HG03521 (cell line): ENCODE data around the gene PARP1.

Source experiments
- ATAC-seq: cut with Tn5 transposase; IDR thresholded peaks from one replicate; pipeline ENCODE4 v1.9.1; 2021; ENCODE audit warnings: mild to moderate bottlenecking, moderate library complexity; ENCODE audit not compliant: unreplicated experiment

The PARP1 gene

GRCh38 chr1:226407199-226407496 lies 745 bp downstream of the PARP1 start:
- peak; percentile 4 for ATAC-seq

GRCh38 chr1:226406401-226406881 lies 1.5 kb downstream of the PARP1 start:
- ATAC-seq = no peak

- ATAC-seq = no peak
Observed at GRCh38 chr1:226405411-226405988, 2.4 kb downstream of the PARP1 start.

- no peak for ATAC-seq
Observed at GRCh38 chr1:226404904-226405222, 3.0 kb downstream of the PARP1 start.

GRCh38 chr1:226404063-226404903 lies 3.6 kb downstream of the PARP1 start:
- no peak for ATAC-seq

GRCh38 chr1:226403201-226404034 lies 4.5 kb downstream of the PARP1 start:
- no peak for ATAC-seq

GRCh38 chr1:226402739-226403165 lies 5.1 kb downstream of the PARP1 start:
- no peak for ATAC-seq

- ATAC-seq = no peak
Observed at GRCh38 chr1:226401355-226402303, 6.3 kb downstream of the PARP1 start.

GRCh38 chr1:226400519-226401354 lies 7.2 kb downstream of the PARP1 start:
- ATAC-seq = no peak

- ATAC-seq = no peak
Observed at GRCh38 chr1:226397955-226398636, 9.8 kb downstream of the PARP1 start.

- ATAC-seq = no peak
Observed at GRCh38 chr1:226397011-226397926, 10.6 kb downstream of the PARP1 start.

GRCh38 chr1:226395753-226396152 lies 12.1 kb downstream of the PARP1 start:
- ATAC-seq = no peak

- no peak for ATAC-seq
Observed at GRCh38 chr1:226394462-226394861, 13.4 kb downstream of the PARP1 start.

GRCh38 chr1:226390681-226391080 lies 17.2 kb downstream of the PARP1 start:
- no peak for ATAC-seq

- no peak for ATAC-seq
Observed at GRCh38 chr1:226388131-226388530, 19.8 kb downstream of the PARP1 start.

- ATAC-seq = no peak
Observed at GRCh38 chr1:226384717-226385116, 23.2 kb downstream of the PARP1 start.

- ATAC-seq = no peak
Observed at GRCh38 chr1:226384040-226384439, 23.9 kb downstream of the PARP1 start.

- ATAC-seq = no peak
Observed at GRCh38 chr1:226382030-226382429, 25.9 kb downstream of the PARP1 start.
